ENCODE results near the gene DPYSL5.

The DPYSL5 gene

DNA sequence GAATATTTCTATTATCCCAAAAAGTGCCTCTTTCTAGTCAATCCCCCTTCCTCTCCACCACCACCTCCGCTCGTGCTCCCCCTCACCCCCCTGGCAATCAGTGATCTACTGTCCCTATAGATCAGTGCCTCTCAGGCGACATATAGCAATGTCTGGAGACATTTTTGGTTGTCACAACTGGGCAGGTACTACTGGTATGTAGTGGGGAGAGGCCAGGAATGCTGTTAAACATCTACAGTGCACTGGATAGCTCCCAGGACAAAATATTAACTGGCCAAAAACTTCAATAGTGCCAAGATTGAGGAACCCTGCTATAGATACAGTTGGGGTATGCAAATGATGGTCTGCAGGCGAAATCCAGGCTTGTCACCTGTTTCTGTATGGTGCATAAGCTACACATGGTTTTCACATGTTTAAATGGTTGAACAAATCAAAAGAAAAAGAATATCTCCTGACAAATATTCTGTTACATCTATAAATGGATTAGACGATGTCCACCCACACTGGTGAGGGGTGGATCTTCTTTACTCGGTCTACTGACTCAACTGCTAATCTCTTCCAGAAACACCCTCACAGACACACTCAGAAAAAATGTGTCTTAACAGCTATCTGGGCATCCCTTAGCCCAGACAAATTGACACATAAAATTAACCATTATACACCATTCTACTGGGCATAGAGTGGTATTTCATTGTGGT lies 25.5 kb downstream of the DPYSL5 start:
- no peak overlapping the region for H3K9ac ChIP-seq (ENCODE audit: low read length)
- H3K79me2 ChIP-seq (ENCODE audit: control insufficient read depth, insufficient read depth, low read length), result no peaks in the 10 kb centered on the region
- H3K4me1 ChIP-seq (ENCODE audit: control insufficient read depth, low read depth, low read length), result no peaks in the 10 kb centered on the region
- H3K4me3 ChIP-seq (ENCODE audit: low read length), result no peak overlapping the region
- no peaks in the 10 kb centered on the region for H3K36me3 ChIP-seq (ENCODE audit: control insufficient read depth, insufficient read depth, low read length)
- no peak overlapping the region for H3K18ac ChIP-seq (ENCODE audit: low read length)
- H4K5ac ChIP-seq (ENCODE audit: low read length), result no peak overlapping the region
- DNase-seq, result no peak
- H2BK5ac ChIP-seq (ENCODE audit: low read length), result no peak overlapping the region
- no peak overlapping the region for H3K4me2 ChIP-seq (ENCODE audit: low read length)
- WGBS (ENCODE audit: extremely low coverage, insufficient coverage, low lambda C conversion rate), result no CpG with 5 or more reads among the region's 6 CpGs
- H3K27ac ChIP-seq (ENCODE audit: low read depth, low read length), result no peak overlapping the region
- no peak overlapping the region for H4K8ac ChIP-seq (ENCODE audit: low read depth, low read length)
- no peak overlapping the region for H3K56ac ChIP-seq (ENCODE audit: low read length)
- peaks cover 2% of the 10 kb centered on the region for H3K27me3 ChIP-seq (ENCODE audit: insufficient read depth, low read length, poor library complexity)
- H3K4ac ChIP-seq (ENCODE audit: low read depth, low read length), result no peak overlapping the region
- no peak overlapping the region for H3K23ac ChIP-seq (ENCODE audit: low read length)
- no peak overlapping the region for H2AK5ac ChIP-seq (ENCODE audit: low read length)
- H2BK15ac ChIP-seq (replicated peaks; ENCODE audit: low read depth), result no peak overlapping the region
- no peak overlapping the region for H2BK120ac ChIP-seq (ENCODE audit: low read depth, low read length)
- no peaks in the 10 kb centered on the region for H3K79me1 ChIP-seq (ENCODE audit: low read length)

DNA sequence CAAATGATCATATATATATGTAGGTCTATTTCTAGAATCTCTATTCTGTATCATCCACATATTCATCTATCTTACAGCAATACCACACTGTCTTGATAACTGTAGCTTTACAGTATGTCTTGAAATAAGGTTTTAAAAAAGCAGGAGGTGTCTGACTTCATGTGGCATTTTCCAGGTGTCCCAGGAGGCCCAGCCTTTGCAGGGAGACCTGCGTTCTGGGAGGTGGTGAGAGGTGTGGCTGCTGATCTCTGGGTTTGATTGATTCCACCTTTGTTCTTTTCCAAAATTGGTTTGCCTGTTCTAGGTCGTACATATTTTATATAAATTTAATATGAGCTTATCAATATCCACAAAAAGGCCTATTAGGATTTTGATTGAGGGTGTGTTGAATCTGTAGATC lies 26.6 kb downstream of the DPYSL5 start:
- Histone ChIP-seq H3K4me2 (ENCODE audit: low read length) (no peak overlapping the region), H3K27ac (ENCODE audit: low read depth, low read length) (no peak overlapping the region), H2BK120ac (ENCODE audit: low read depth, low read length) (no peak overlapping the region), H4K5ac (ENCODE audit: low read length) (no peak overlapping the region), H3K23ac (ENCODE audit: low read length) (no peak overlapping the region), H3K36me3 (ENCODE audit: control insufficient read depth, insufficient read depth, low read length) (no peaks in the 10 kb centered on the region), H3K4me1 (ENCODE audit: control insufficient read depth, low read depth, low read length) (no peaks in the 10 kb centered on the region), H2BK15ac (replicated peaks; ENCODE audit: low read depth) (no peak overlapping the region), H3K79me2 (ENCODE audit: control insufficient read depth, insufficient read depth, low read length) (no peaks in the 10 kb centered on the region), H3K18ac (ENCODE audit: low read length) (no peak overlapping the region), H3K4ac (ENCODE audit: low read depth, low read length) (no peak overlapping the region), H3K4me3 (ENCODE audit: low read length) (no peak overlapping the region), H3K9ac (ENCODE audit: low read length) (no peak overlapping the region), H2BK5ac (ENCODE audit: low read length) (no peak overlapping the region), H3K27me3 (ENCODE audit: insufficient read depth, low read length, poor library complexity) (peaks cover 2% of the 10 kb centered on the region), H4K8ac (ENCODE audit: low read depth, low read length) (no peak overlapping the region), H3K56ac (ENCODE audit: low read length) (no peak overlapping the region), H2AK5ac (ENCODE audit: low read length) (no peak overlapping the region), H3K79me1 (ENCODE audit: low read length) (no peaks in the 10 kb centered on the region)
- WGBS (ENCODE audit: extremely low coverage, insufficient coverage, low lambda C conversion rate), result no CpG with 5 or more reads among the region's 2 CpGs
- DNase-seq, result no peak

DNA sequence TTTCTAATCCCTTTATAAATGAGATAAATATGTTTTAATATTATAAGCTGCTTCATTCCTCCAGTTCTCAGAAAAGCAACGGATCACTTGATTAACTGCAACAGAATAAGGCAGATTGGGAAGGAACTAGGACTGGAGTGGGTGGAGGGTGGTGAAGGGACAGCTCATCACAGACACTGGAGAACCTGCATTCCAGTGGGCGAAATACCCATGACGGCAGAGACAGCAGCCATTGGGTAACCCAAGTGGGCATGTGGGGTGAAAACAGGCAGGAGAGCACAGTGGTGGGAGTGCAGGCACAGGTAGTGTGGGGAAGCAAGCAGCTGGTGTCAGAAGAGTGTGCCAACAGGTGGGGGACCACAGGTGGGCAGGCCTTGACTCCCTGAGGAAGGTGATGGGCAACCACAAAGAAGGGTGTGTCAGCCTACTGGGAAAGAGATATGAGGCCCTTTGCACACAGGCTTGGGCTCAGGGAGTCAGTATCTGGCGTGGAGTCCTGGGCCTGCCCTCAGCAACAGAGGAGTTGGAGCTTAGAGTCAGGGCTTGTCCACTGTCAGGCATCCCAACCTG lies 27.2 kb downstream of the DPYSL5 start:
- Histone ChIP-seq H3K56ac (ENCODE audit: low read length) (no peak overlapping the region), H3K4ac (ENCODE audit: low read depth, low read length) (no peak overlapping the region), H3K79me1 (ENCODE audit: low read length) (no peaks in the 10 kb centered on the region), H3K27me3 (ENCODE audit: insufficient read depth, low read length, poor library complexity) (peaks cover 2% of the 10 kb centered on the region), H3K4me2 (ENCODE audit: low read length) (no peak overlapping the region), H4K5ac (ENCODE audit: low read length) (no peak overlapping the region), H3K23ac (ENCODE audit: low read length) (no peak overlapping the region), H2BK5ac (ENCODE audit: low read length) (no peak overlapping the region), H4K8ac (ENCODE audit: low read depth, low read length) (no peak overlapping the region), H2BK15ac (replicated peaks; ENCODE audit: low read depth) (no peak overlapping the region), H3K27ac (ENCODE audit: low read depth, low read length) (no peak overlapping the region), H3K79me2 (ENCODE audit: control insufficient read depth, insufficient read depth, low read length) (no peaks in the 10 kb centered on the region), H3K4me3 (ENCODE audit: low read length) (no peak overlapping the region), H3K36me3 (ENCODE audit: control insufficient read depth, insufficient read depth, low read length) (no peaks in the 10 kb centered on the region), H3K4me1 (ENCODE audit: control insufficient read depth, low read depth, low read length) (no peaks in the 10 kb centered on the region), H2BK120ac (ENCODE audit: low read depth, low read length) (no peak overlapping the region), H2AK5ac (ENCODE audit: low read length) (no peak overlapping the region), H3K9ac (ENCODE audit: low read length) (no peak overlapping the region), H3K18ac (ENCODE audit: low read length) (no peak overlapping the region)
- WGBS (ENCODE audit: extremely low coverage, insufficient coverage, low lambda C conversion rate), result no CpG with 5 or more reads among the region's 4 CpGs
- no peak for DNase-seq

DNA sequence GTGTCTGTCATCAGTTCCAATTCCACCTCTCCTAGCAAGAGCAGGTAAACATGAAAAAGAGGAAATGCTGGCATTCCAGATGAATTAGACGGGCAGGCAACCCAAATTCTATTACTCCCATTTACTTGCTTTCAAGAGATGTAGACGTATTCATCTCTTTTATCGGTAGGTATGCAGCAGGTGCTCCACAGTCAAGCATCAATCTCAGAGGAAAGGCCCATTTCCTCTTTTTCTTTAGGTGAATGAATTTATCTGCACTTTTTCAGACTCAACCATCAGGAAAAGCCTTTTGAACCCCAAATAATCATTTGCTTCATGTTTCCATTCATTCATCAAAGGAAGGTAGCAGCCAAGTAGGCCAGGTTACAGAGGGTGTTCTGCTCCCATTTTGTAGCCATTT lies 27.9 kb downstream of the DPYSL5 start:
- Histone ChIP-seq H3K27ac (ENCODE audit: low read depth, low read length) (no peak overlapping the region), H3K79me2 (ENCODE audit: control insufficient read depth, insufficient read depth, low read length) (no peaks in the 10 kb centered on the region), H3K79me1 (ENCODE audit: low read length) (no peaks in the 10 kb centered on the region), H3K18ac (ENCODE audit: low read length) (no peak overlapping the region), H3K9ac (ENCODE audit: low read length) (no peak overlapping the region), H3K4ac (ENCODE audit: low read depth, low read length) (no peak overlapping the region), H3K23ac (ENCODE audit: low read length) (no peak overlapping the region), H3K27me3 (ENCODE audit: insufficient read depth, low read length, poor library complexity) (peaks cover 2% of the 10 kb centered on the region), H3K4me2 (ENCODE audit: low read length) (no peak overlapping the region), H3K4me3 (ENCODE audit: low read length) (no peak overlapping the region), H3K4me1 (ENCODE audit: control insufficient read depth, low read depth, low read length) (no peaks in the 10 kb centered on the region), H2BK120ac (ENCODE audit: low read depth, low read length) (no peak overlapping the region), H3K36me3 (ENCODE audit: control insufficient read depth, insufficient read depth, low read length) (no peaks in the 10 kb centered on the region), H2BK15ac (replicated peaks; ENCODE audit: low read depth) (no peak overlapping the region), H4K8ac (ENCODE audit: low read depth, low read length) (no peak overlapping the region), H4K5ac (ENCODE audit: low read length) (no peak overlapping the region), H2AK5ac (ENCODE audit: low read length) (no peak overlapping the region), H3K56ac (ENCODE audit: low read length) (no peak overlapping the region), H2BK5ac (ENCODE audit: low read length) (no peak overlapping the region)
- WGBS (ENCODE audit: extremely low coverage, insufficient coverage, low lambda C conversion rate), result no CpG with 5 or more reads among the region's 3 CpGs
- no peak for DNase-seq

DNA sequence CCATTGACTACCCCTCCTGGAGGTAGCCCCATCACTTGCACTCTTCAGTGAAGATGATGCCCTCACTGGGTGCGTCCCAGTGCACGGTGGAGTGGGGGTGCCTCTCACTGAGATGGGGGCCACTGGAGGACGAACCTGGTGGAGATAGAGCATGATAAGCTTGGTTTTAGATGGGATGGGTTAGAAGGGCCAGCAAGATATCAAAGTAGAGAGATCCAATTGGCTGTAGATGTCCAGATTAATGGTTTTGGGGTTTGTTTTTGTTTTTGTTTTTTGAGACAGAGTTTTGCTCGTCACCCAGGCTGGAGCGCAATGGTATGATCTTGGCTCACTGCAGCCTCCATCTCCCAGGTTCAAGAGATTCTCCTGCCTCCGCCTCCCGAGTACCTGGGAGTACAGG lies 28.3 kb downstream of the DPYSL5 start:
- H4K8ac ChIP-seq (ENCODE audit: low read depth, low read length), result no peak overlapping the region
- no peak overlapping the region for H2BK15ac ChIP-seq (replicated peaks; ENCODE audit: low read depth)
- H3K79me2 ChIP-seq (ENCODE audit: control insufficient read depth, insufficient read depth, low read length), result no peaks in the 10 kb centered on the region
- H3K4ac ChIP-seq (ENCODE audit: low read depth, low read length), result no peak overlapping the region
- no peak for DNase-seq
- no peak overlapping the region for H2BK120ac ChIP-seq (ENCODE audit: low read depth, low read length)
- H3K4me1 ChIP-seq (ENCODE audit: control insufficient read depth, low read depth, low read length), result no peaks in the 10 kb centered on the region
- no peak overlapping the region for H3K23ac ChIP-seq (ENCODE audit: low read length)
- no peak overlapping the region for H3K27ac ChIP-seq (ENCODE audit: low read depth, low read length)
- no peak overlapping the region for H2AK5ac ChIP-seq (ENCODE audit: low read length)
- no CpG with 5 or more reads among the region's 7 CpGs for WGBS (ENCODE audit: extremely low coverage, insufficient coverage, low lambda C conversion rate)
- no peak overlapping the region for H4K5ac ChIP-seq (ENCODE audit: low read length)
- no peak overlapping the region for H3K4me3 ChIP-seq (ENCODE audit: low read length)
- H3K27me3 ChIP-seq (ENCODE audit: insufficient read depth, low read length, poor library complexity), result peaks cover 2% of the 10 kb centered on the region
- no peak overlapping the region for H2BK5ac ChIP-seq (ENCODE audit: low read length)
- H3K79me1 ChIP-seq (ENCODE audit: low read length), result no peaks in the 10 kb centered on the region
- H3K9ac ChIP-seq (ENCODE audit: low read length), result no peak overlapping the region
- no peak overlapping the region for H3K56ac ChIP-seq (ENCODE audit: low read length)
- no peak overlapping the region for H3K18ac ChIP-seq (ENCODE audit: low read length)
- H3K4me2 ChIP-seq (ENCODE audit: low read length), result no peak overlapping the region
- no peaks in the 10 kb centered on the region for H3K36me3 ChIP-seq (ENCODE audit: control insufficient read depth, insufficient read depth, low read length)

DNA sequence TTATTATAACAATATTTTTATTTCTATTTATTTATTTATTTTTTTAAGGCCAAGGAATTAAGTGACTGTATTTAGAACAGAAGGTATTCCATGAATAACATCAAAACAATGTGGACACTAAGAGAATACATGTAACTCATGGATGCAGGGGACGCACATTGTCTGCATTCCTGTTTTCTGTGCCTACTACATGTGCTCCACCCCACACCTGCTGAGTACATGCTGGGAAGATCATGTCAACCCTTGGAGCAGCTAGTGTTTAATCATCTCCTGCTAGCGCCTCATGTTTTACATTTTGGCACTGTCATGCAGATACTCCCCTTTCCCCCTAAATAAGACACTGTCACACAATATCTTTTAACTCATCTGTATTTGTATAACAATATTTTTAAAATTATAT lies 29.3 kb downstream of the DPYSL5 start:
- Histone ChIP-seq H3K4me3 (ENCODE audit: low read length) (no peak overlapping the region), H3K27me3 (ENCODE audit: insufficient read depth, low read length, poor library complexity) (peaks cover 2% of the 10 kb centered on the region), H3K79me1 (ENCODE audit: low read length) (no peaks in the 10 kb centered on the region), H2BK5ac (ENCODE audit: low read length) (no peak overlapping the region), H3K4ac (ENCODE audit: low read depth, low read length) (no peak overlapping the region), H3K56ac (ENCODE audit: low read length) (no peak overlapping the region), H3K4me1 (ENCODE audit: control insufficient read depth, low read depth, low read length) (no peaks in the 10 kb centered on the region), H2BK15ac (replicated peaks; ENCODE audit: low read depth) (no peak overlapping the region), H3K4me2 (ENCODE audit: low read length) (no peak overlapping the region), H3K27ac (ENCODE audit: low read depth, low read length) (no peak overlapping the region), H3K9ac (ENCODE audit: low read length) (no peak overlapping the region), H3K18ac (ENCODE audit: low read length) (no peak overlapping the region), H2BK120ac (ENCODE audit: low read depth, low read length) (no peak overlapping the region), H3K79me2 (ENCODE audit: control insufficient read depth, insufficient read depth, low read length) (no peaks in the 10 kb centered on the region), H4K8ac (ENCODE audit: low read depth, low read length) (no peak overlapping the region), H2AK5ac (ENCODE audit: low read length) (no peak overlapping the region), H4K5ac (ENCODE audit: low read length) (no peak overlapping the region), H3K36me3 (ENCODE audit: control insufficient read depth, insufficient read depth, low read length) (no peaks in the 10 kb centered on the region), H3K23ac (ENCODE audit: low read length) (no peak overlapping the region)
- WGBS (ENCODE audit: extremely low coverage, insufficient coverage, low lambda C conversion rate), result no CpG with 5 or more reads among the region's 2 CpGs
- no peak for DNase-seq

All from mesendoderm (in vitro differentiated cells).